ENCODE results near the gene STAB2. TPM values are rescaled to one million over a fixed set of nuclear protein-coding genes. Genes with fewer than 3 reads are reported as not detected.

Gene STAB2
- total and polyA plus RNA-seq, 11 donors = 0.12 to 3.5 (median 0.37) TPM; not detected in 6

DNA sequence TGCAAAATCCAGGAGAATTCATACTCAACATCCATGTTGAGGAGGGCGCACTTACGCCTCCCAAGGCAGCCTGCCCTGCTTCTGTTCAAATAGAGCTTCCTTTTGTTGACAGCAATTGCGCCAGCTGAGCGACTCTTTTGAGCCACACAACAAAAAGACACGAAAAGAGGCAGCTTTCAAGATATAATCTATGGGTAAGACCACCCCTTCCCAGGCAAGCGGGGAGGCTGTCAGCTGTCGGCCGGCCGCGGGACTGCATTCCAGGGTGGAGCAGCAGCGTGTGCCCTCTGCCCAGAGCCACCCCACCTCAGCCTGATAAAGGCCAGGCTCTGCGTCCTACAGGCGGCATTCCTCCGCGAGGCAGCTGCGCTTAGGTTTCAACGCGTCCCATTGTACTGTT is 15.8 kb upstream of the STAB2 start:
- ATAC-seq = peak; percentile 83 to 91 (median 90)
- no peak for TF ChIP-seq POLR2A (IDR thresholded peaks at IDR 0.05)
- TF ChIP-seq, protein P1, sequence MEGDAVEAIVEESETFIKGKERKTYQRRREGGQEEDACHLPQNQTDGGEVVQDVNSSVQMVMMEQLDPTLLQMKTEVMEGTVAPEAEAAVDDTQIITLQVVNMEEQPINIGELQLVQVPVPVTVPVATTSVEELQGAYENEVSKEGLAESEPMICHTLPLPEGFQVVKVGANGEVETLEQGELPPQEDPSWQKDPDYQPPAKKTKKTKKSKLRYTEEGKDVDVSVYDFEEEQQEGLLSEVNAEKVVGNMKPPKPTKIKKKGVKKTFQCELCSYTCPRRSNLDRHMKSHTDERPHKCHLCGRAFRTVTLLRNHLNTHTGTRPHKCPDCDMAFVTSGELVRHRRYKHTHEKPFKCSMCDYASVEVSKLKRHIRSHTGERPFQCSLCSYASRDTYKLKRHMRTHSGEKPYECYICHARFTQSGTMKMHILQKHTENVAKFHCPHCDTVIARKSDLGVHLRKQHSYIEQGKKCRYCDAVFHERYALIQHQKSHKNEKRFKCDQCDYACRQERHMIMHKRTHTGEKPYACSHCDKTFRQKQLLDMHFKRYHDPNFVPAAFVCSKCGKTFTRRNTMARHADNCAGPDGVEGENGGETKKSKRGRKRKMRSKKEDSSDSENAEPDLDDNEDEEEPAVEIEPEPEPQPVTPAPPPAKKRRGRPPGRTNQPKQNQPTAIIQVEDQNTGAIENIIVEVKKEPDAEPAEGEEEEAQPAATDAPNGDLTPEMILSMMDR (IDR thresholded peaks at IDR 0.05) = peak in 1 of 12 donors; percentile 13
- peak overlapping the region in 6 of 12 donors; percentile 23 to 44 (median 34) for H3K27ac ChIP-seq
- DNase-seq = peak in 4 of 5 donors; percentile 42 to 69 (median 62)
- peaks cover 0 to 9% (median 0%) of the 10 kb centered on the region in 12 donors for H3K4me1 ChIP-seq
- peaks cover 0 to 12% (median 0%) of the 10 kb centered on the region in 9 donors for H3K27me3 ChIP-seq
- intact Hi-C loops (cut with DNase I) = loop anchor here in 1 of 10 donors (10.0 kb wide), 1 partner anchor 64 kb away; no protein-coding TSS in a partner anchor
- H3K9me3 ChIP-seq = peaks cover 0 to 12% (median 5%) of the 10 kb centered on the region in 12 donors
- 6 to 9% (median 7%) methylated on average over 16 to 18 of the region's 18 CpGs for WGBS, 4 donors
- H3K4me3 ChIP-seq = peak overlapping the region in 5 of 12 donors; percentile 17 to 35 (median 26)
- H3K36me3 ChIP-seq = no peaks in the 10 kb centered on the region

DNA sequence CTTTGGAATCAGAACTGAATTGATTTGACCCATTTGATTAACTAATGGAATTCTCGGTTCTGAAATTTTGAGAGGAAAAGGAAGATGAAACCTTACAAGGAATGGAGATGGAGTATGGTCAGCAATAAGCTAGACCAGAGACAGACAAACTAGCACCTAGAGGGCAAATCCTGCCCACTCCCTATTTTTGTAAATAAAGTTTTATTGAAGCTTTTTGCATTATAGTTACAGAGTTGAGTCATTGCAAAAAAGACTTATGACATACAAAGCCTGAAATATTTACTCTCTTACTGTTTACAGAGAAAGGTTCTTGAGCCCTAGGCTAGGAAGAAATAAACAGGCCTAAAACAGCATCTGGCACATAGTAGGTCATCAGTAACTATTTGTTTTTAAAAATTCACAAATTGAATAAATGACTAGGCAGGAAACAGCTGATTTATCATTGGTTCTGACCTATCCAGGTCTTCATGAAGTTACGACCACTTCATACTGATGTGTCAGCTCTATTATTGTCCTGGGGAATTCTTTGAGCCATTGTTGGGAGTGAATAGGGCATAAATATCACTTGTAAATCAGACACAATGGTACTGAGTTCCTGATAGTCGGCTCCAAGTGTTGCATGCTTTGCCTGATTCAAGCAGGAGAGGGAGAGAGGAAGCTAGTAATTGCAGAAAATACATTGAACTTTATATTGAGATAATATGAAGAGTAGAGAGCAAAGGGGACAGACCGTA is 14.6 kb upstream of the STAB2 start:
- no peak overlapping the region for H3K4me3 ChIP-seq
- peaks cover 0 to 9% (median 0%) of the 10 kb centered on the region in 12 donors for H3K4me1 ChIP-seq
- intact Hi-C loops (cut with DNase I) = loop anchor here in 1 of 10 donors (10.0 kb wide), 1 partner anchor 62 kb away; no protein-coding TSS in a partner anchor
- 76 to 78% (median 77%) methylated on average over 4 of the region's 4 CpGs for WGBS, 4 donors
- no peaks in the 10 kb centered on the region for H3K36me3 ChIP-seq
- H3K27ac ChIP-seq = no peak overlapping the region
- no peak for ATAC-seq
- H3K27me3 ChIP-seq = peaks cover 0 to 12% (median 0%) of the 10 kb centered on the region in 9 donors
- no peak for DNase-seq
- H3K9me3 ChIP-seq = no peaks in the 10 kb centered on the region
- TF ChIP-seq, protein P1 (IDR thresholded peaks at IDR 0.05) = no peak
- no peak for TF ChIP-seq POLR2A (IDR thresholded peaks at IDR 0.05)

GRCh38 chr12:103573185-103573584 is 13.9 kb upstream of the STAB2 start:
- ATAC-seq = no peak
- intact Hi-C loops (cut with DNase I) = loop anchor here in 1 of 10 donors (10.0 kb wide), 1 partner anchor 62 kb away; no protein-coding TSS in a partner anchor
- H3K4me3 ChIP-seq = no peak overlapping the region

More at GRCh38 chr12:103573185-103573584, 13.9 kb upstream of the STAB2 start:
- H3K27ac ChIP-seq = no peak overlapping the region
- H3K36me3 ChIP-seq = no peaks in the 10 kb centered on the region
- H3K4me1 ChIP-seq = peaks cover 0 to 9% (median 0%) of the 10 kb centered on the region in 12 donors
- no peaks in the 10 kb centered on the region for H3K9me3 ChIP-seq
- peaks cover 0 to 12% (median 0%) of the 10 kb centered on the region in 9 donors for H3K27me3 ChIP-seq
- WGBS, 4 donors = 55 to 66% (median 61%) methylated on average over 3 of the region's 3 CpGs
- TF ChIP-seq POLR2A (IDR thresholded peaks at IDR 0.05) = no peak
- TF ChIP-seq, protein P1 (IDR thresholded peaks at IDR 0.05) = no peak
- DNase-seq = no peak

All from heart left ventricle (tissue), 16 donors.